ENCODE data around the gene FEZF1. TPM values are rescaled to one million over a fixed set of nuclear protein-coding genes. Genes with fewer than 3 reads are reported as not detected.
"Not testable (repeated sequence)": the region's sequence is repeated elsewhere in the genome, so short reads cannot be mapped to it uniquely, and the experiment has no call there.

Gene FEZF1
- total and polyA plus RNA-seq, 2 experiments from 2014 or later, result 0.13 TPM; not detected in 1

- H3K4me1 ChIP-seq (ENCODE audit: insufficient read depth), result no peaks in the 10 kb centered on the region
- no peak overlapping the region for H3K4me2 ChIP-seq
- no peaks in the 10 kb centered on the region for H4K20me1 ChIP-seq (ENCODE audit: insufficient read depth, poor library complexity, severe bottlenecking)
- H3K27ac ChIP-seq, result no peak overlapping the region
- peaks cover 10% of the 10 kb centered on the region for H3K27me3 ChIP-seq
- no peaks in the 10 kb centered on the region for H3K9me2 ChIP-seq (replicated peaks; ENCODE audit: insufficient read depth)
- H3K9me3 ChIP-seq (ENCODE audit: low read depth), result no peaks in the 10 kb centered on the region
- H2AFZ ChIP-seq, result no peak overlapping the region
- DNase-seq (ENCODE audit: low spot score), result no peak
- no peaks in the 10 kb centered on the region for H3K79me2 ChIP-seq
- TF ChIP-seq EZH2 (IDR thresholded peaks at IDR 0.05; ENCODE audit: borderline replicate concordance) (no peak), EZH2phosphoT487 (IDR thresholded peaks at IDR 0.05; ENCODE audit: low read depth, severe bottlenecking, unreplicated experiment) (no peak), CTCF (IDR thresholded peaks at IDR 0.05; ENCODE audit: poor library complexity) (no peak)
- H3K36me3 ChIP-seq (replicated peaks; ENCODE audit: insufficient read depth, low read depth), result no peaks in the 10 kb centered on the region
- 74% methylated on average over 1 of the region's 1 CpG for WGBS (ENCODE audit: low lambda C conversion rate, missing lambda C conversion rate)
- no peak overlapping the region for H3K4me3 ChIP-seq
These were observed 15.1 kb downstream of the FEZF1 start for GRCh38 chr7:122289426-122289825.

GRCh38 chr7:122284608-122285007 lies 19.9 kb downstream of the FEZF1 start:
- not testable (repeated sequence) for H3K79me2 ChIP-seq; H2AFZ ChIP-seq; H3K4me1 ChIP-seq (ENCODE audit: insufficient read depth); H3K4me3 ChIP-seq; H3K36me3 ChIP-seq (replicated peaks; ENCODE audit: insufficient read depth, low read depth); H3K27ac ChIP-seq; H3K27me3 ChIP-seq; H3K9me3 ChIP-seq (ENCODE audit: low read depth); DNase-seq (ENCODE audit: low spot score); H3K9me2 ChIP-seq (replicated peaks; ENCODE audit: insufficient read depth); H4K20me1 ChIP-seq (ENCODE audit: insufficient read depth, poor library complexity, severe bottlenecking)
- WGBS (ENCODE audit: low lambda C conversion rate, missing lambda C conversion rate), result 79% methylated on average over 19 of the region's 24 CpGs
- peak overlapping the region; percentile 47 for H3K4me2 ChIP-seq

GRCh38 chr7:122273117-122273516 lies 31.4 kb downstream of the FEZF1 start:
- TF ChIP-seq CTCF (IDR thresholded peaks at IDR 0.05; ENCODE audit: poor library complexity), result no peak
- no peak for TF ChIP-seq EZH2phosphoT487 (IDR thresholded peaks at IDR 0.05; ENCODE audit: low read depth, severe bottlenecking, unreplicated experiment)
- no peak for TF ChIP-seq EZH2 (IDR thresholded peaks at IDR 0.05; ENCODE audit: borderline replicate concordance)
- WGBS (ENCODE audit: low lambda C conversion rate, missing lambda C conversion rate), result 85% methylated on average over 2 of the region's 2 CpGs
- no peaks in the 10 kb centered on the region for H3K9me3 ChIP-seq (ENCODE audit: low read depth)

GRCh38 chr7:122269241-122269640 lies 35.3 kb downstream of the FEZF1 start:
- Histone ChIP-seq H3K36me3 (replicated peaks; ENCODE audit: insufficient read depth, low read depth) (no peaks in the 10 kb centered on the region), H2AFZ (no peak overlapping the region), H3K27ac (no peak overlapping the region), H3K9me2 (replicated peaks; ENCODE audit: insufficient read depth) (no peaks in the 10 kb centered on the region), H3K79me2 (no peaks in the 10 kb centered on the region), H3K4me3 (no peak overlapping the region), H3K4me1 (ENCODE audit: insufficient read depth) (no peaks in the 10 kb centered on the region), H3K9me3 (ENCODE audit: low read depth) (no peaks in the 10 kb centered on the region), H4K20me1 (ENCODE audit: insufficient read depth, poor library complexity, severe bottlenecking) (no peaks in the 10 kb centered on the region), H3K4me2 (no peak overlapping the region), H3K27me3 (no peaks in the 10 kb centered on the region)
- TF ChIP-seq EZH2 (IDR thresholded peaks at IDR 0.05; ENCODE audit: borderline replicate concordance) (no peak), EZH2phosphoT487 (IDR thresholded peaks at IDR 0.05; ENCODE audit: low read depth, severe bottlenecking, unreplicated experiment) (no peak), CTCF (IDR thresholded peaks at IDR 0.05; ENCODE audit: poor library complexity) (no peak)
- DNase-seq (ENCODE audit: low spot score), result no peak
- WGBS (ENCODE audit: low lambda C conversion rate, missing lambda C conversion rate), result 65% methylated on average over 1 of the region's 1 CpG

More at GRCh38 chr7:122273117-122273516, 31.4 kb downstream of the FEZF1 start:
- no peaks in the 10 kb centered on the region for H3K9me2 ChIP-seq (replicated peaks; ENCODE audit: insufficient read depth)
- H4K20me1 ChIP-seq (ENCODE audit: insufficient read depth, poor library complexity, severe bottlenecking), result no peaks in the 10 kb centered on the region
- no peaks in the 10 kb centered on the region for H3K36me3 ChIP-seq (replicated peaks; ENCODE audit: insufficient read depth, low read depth)
- DNase-seq (ENCODE audit: low spot score), result no peak
- H3K27me3 ChIP-seq, result no peaks in the 10 kb centered on the region
- H3K4me1 ChIP-seq (ENCODE audit: insufficient read depth), result no peaks in the 10 kb centered on the region
- H3K27ac ChIP-seq, result no peak overlapping the region
- no peak overlapping the region for H2AFZ ChIP-seq
- no peak overlapping the region for H3K4me3 ChIP-seq
- no peak overlapping the region for H3K4me2 ChIP-seq
- no peaks in the 10 kb centered on the region for H3K79me2 ChIP-seq

Measured in hepatocyte (in vitro differentiated cells).